Hepatocyte (in vitro differentiated cells): ENCODE data around the gene BACH1.

ENCODE experiments used
- EZH2 ChIP-seq: fragments of 200-600 bp; sonication (generic); IDR thresholded peaks from 2 replicates; pipeline ENCODE4 v1.6.1; 2016; ENCODE audit warnings: antibody characterized with exemption, mild to moderate bottlenecking, borderline replicate concordance
- EZH2phosphoT487 ChIP-seq: fragments of 200-600 bp; sonication (generic); IDR thresholded peaks from one replicate; pipeline ENCODE4 v1.6.1; 2018; ENCODE audit warnings: antibody characterized with exemption, mild to moderate bottlenecking, low read depth, moderate library complexity; ENCODE audit not compliant: unreplicated experiment, severe bottlenecking
- TF ChIP-seq, protein P1 (sequence below): fragments of 200-600 bp; sonication (generic); IDR thresholded peaks from 2 replicates; pipeline ENCODE4 v1.5.1; 2016; ENCODE audit warnings: antibody characterized with exemption, mild to moderate bottlenecking; ENCODE audit not compliant: poor library complexity

DNA sequence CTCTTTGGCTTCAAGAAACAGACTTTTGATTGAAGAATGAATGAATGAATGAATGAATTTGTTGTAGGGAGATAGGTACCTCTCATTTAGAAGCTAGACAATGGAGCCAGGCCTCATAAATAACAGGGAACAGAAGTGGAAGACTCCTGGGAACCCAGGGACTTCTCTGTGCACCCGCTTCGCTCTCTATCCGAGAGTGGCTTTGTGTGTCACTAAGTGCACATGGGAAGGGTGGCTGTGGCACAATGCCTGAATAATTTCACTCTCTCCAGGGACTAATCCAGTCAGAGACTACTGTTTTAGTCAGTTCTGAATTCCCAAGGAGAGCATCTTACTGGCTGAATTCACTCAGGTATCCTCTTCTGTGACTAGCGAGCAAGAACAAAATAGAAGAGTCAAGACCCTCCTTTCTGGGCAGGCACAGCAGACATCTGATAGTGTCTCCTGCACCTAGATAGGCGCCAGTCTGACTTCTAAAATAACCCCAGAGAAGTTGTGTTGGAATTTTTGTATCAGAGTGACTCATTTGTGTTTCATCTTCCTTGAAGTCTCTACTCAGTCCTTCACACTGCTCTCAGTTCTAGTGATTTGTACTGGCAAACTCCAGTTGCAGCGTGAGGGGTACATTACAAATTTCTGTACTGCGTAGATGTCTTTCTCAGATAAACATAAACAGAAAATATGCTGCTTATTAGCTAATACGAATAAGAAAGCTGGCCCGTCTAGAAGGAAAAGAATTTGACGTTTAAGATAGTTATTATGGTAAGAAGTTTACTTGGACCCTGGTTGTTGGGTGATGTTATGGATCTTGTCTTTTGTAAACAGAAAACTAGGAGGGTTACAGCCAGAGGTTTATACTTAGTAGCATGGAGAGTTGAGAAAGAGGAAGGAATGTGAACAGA, 34.0 kb downstream of the BACH1 start:
- TF ChIP-seq, protein P1, sequence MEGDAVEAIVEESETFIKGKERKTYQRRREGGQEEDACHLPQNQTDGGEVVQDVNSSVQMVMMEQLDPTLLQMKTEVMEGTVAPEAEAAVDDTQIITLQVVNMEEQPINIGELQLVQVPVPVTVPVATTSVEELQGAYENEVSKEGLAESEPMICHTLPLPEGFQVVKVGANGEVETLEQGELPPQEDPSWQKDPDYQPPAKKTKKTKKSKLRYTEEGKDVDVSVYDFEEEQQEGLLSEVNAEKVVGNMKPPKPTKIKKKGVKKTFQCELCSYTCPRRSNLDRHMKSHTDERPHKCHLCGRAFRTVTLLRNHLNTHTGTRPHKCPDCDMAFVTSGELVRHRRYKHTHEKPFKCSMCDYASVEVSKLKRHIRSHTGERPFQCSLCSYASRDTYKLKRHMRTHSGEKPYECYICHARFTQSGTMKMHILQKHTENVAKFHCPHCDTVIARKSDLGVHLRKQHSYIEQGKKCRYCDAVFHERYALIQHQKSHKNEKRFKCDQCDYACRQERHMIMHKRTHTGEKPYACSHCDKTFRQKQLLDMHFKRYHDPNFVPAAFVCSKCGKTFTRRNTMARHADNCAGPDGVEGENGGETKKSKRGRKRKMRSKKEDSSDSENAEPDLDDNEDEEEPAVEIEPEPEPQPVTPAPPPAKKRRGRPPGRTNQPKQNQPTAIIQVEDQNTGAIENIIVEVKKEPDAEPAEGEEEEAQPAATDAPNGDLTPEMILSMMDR: no peak
- TF ChIP-seq EZH2phosphoT487: no peak
- no peak for TF ChIP-seq EZH2
